Activated T-cell treated with anti-CD3 and anti-CD28 coated beads, Interleukin-2, amount 50 U/mL, for 4 hours (primary cell): ENCODE results near the gene AGPAT3. TPM values are rescaled to one million over a fixed set of nuclear protein-coding genes. Genes with fewer than 3 reads are reported as not detected.

Experiments
- ATAC-seq, 2 donors: fragments of 200-7000 bp; cut with Tn5 transposase; one replicate each; pipeline ENCODE4 v1.10.0; 2021
- DNase-seq: peaks from one replicate; pipeline ENCODE4 v3.0.0-alpha.2; 2020
- H3K27me3 Mint-ChIP-seq: one replicate; pipeline ENCODE4 v1.8.0; 2021; ENCODE audit warnings: low read depth, mixed read lengths
- H3K36me3 Mint-ChIP-seq: one replicate; pipeline ENCODE4 v1.8.0; 2022; ENCODE audit warnings: mixed read lengths; ENCODE audit not compliant: insufficient read depth
- H3K4me1 Mint-ChIP-seq: one replicate; pipeline ENCODE4 v1.8.0; 2021; ENCODE audit warnings: low read depth, mixed read lengths
- H3K4me3 Mint-ChIP-seq: one replicate; pipeline ENCODE4 v1.8.0; 2021; ENCODE audit warnings: mild to moderate bottlenecking, moderate library complexity, mixed read lengths
- H3K9me3 Mint-ChIP-seq: one replicate; pipeline ENCODE4 v1.8.0; 2021; ENCODE audit warnings: mixed read lengths
- total RNA-seq, 3 donors: library from RNA; stranded (reverse); gene quantifications; one replicate each; pipeline ENCODE4 v1.2.1, GENCODE V29; 2021

The AGPAT3 gene
- total RNA-seq, 3 donors from 2014 or later: 97.4 to 122 (median 117) TPM

DNA sequence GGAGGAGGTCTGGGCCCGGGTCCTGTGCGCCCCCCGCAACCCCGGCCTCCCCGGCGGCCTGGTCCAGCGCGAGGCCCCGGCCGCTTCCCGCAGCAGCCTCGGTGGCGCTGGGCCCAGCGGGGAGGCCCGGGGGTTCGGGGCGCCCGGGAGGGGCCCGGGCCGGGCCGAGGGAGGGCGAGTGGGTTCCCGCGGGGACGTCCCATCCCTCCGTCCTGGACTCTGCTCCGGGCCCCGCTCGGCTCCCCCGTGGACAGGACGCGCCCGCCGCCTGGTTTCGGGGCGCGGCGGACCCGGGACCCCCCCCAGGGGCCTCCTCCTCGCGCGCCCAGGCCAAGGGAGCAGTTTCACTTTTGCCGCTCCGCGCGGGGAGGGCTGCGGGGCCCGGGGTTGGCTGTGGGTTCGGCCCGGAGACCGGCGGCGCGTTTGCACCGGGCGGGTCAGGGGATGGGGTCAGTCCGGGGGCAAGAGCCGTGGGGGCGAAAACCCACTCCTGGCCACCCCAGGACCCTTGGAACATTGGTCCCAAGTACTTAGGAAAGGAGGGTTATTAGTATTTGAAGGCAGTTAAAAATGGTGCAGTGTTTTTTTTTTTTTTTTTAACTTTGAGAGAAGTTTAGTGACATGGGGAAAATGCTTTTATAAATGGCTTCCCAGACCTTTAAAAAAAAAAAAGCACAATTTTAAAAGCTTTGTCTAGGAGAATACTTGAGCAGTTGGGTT, 677 bp downstream of the AGPAT3 start:
- Mint-ChIP-seq H3K4me3 (peak overlapping the region; percentile 85), H3K9me3 (no peaks in the 10 kb centered on the region), H3K4me1 (peaks cover 35% of the 10 kb centered on the region), H3K36me3 (peaks cover 18% of the 10 kb centered on the region), H3K27me3 (no peaks in the 10 kb centered on the region)
- ATAC-seq: peak; percentile 16 to 29
- DNase-seq: peak; percentile 45

DNA sequence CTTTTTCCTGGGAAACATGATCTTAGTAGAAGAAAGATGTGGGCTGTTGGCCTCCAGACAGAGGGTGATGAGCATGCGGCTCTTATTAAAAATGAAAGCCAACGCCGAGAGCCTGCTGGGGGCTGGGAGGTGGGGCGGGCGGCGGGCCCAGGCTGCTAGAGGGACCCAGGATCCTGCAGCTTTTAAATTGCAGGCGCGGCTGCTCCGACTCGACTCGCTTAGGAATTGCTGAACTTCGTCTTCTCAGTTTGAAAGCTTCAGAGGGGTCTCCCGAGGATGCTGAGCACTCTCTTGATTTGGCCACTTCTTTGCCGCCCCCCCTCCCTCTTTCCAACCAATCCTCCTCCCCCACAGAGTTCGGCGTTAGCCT, 1.2 kb downstream of the AGPAT3 start:
- peak; percentile 19 for DNase-seq
- peaks cover 40% of the 10 kb centered on the region for H3K4me1 Mint-ChIP-seq

GRCh38 chr21:43866659-43867331, 1.8 kb downstream of the AGPAT3 start:
- Mint-ChIP-seq H3K4me3 (peak overlapping the region; percentile 85), H3K36me3 (peaks cover 21% of the 10 kb centered on the region), H3K9me3 (no peaks in the 10 kb centered on the region), H3K4me1 (peaks cover 42% of the 10 kb centered on the region), H3K27me3 (no peaks in the 10 kb centered on the region)
- DNase-seq: peak; percentile 47
- peak; percentile 65 to 73 for ATAC-seq

More for the DNA sequence above, 1.2 kb downstream of the AGPAT3 start:
- H3K4me3 Mint-ChIP-seq: peak overlapping the region; percentile 85
- peaks cover 21% of the 10 kb centered on the region for H3K36me3 Mint-ChIP-seq
- ATAC-seq: peak; percentile 55 to 67
- no peaks in the 10 kb centered on the region for H3K27me3 Mint-ChIP-seq
- no peaks in the 10 kb centered on the region for H3K9me3 Mint-ChIP-seq

DNA sequence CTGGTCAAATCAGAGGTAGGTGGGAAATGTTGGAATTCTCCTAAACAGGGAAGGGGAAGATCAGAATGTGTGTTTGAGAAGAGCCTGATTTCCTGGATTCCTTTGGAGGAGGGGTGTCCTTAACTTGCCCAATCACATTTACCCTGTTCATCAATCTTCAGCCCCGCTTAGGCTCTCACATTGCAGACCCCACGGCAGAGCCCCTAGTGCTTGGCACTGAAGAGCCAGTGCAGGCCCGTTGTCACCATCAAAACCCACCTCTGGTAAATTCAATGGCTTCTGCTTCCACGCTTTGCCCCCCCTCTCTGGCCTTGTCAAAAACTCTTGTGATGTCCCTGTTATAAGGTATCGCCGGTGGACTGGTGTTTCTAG, 2.3 kb downstream of the AGPAT3 start:
- peak overlapping the region; percentile 85 for H3K4me3 Mint-ChIP-seq
- peaks cover 45% of the 10 kb centered on the region for H3K4me1 Mint-ChIP-seq
- peaks cover 21% of the 10 kb centered on the region for H3K36me3 Mint-ChIP-seq
- no peak for DNase-seq
- no peaks in the 10 kb centered on the region for H3K27me3 Mint-ChIP-seq
- no peaks in the 10 kb centered on the region for H3K9me3 Mint-ChIP-seq
- ATAC-seq: no peak

- Mint-ChIP-seq H3K36me3 (peaks cover 28% of the 10 kb centered on the region), H3K27me3 (no peaks in the 10 kb centered on the region), H3K4me3 (peak overlapping the region; percentile 85), H3K9me3 (no peaks in the 10 kb centered on the region), H3K4me1 (peaks cover 51% of the 10 kb centered on the region)
- DNase-seq (no peak), ATAC-seq (no peak)
Observed at GRCh38 chr21:43867948-43868347, 2.9 kb downstream of the AGPAT3 start.

- ATAC-seq (no peak), DNase-seq (no peak)
- peaks cover 56% of the 10 kb centered on the region for H3K4me1 Mint-ChIP-seq
- H3K36me3 Mint-ChIP-seq: peaks cover 30% of the 10 kb centered on the region
- no peaks in the 10 kb centered on the region for H3K9me3 Mint-ChIP-seq
- H3K4me3 Mint-ChIP-seq: peak overlapping the region; percentile 21
- no peaks in the 10 kb centered on the region for H3K27me3 Mint-ChIP-seq
Observed at GRCh38 chr21:43868461-43868860, 3.4 kb downstream of the AGPAT3 start.

DNA sequence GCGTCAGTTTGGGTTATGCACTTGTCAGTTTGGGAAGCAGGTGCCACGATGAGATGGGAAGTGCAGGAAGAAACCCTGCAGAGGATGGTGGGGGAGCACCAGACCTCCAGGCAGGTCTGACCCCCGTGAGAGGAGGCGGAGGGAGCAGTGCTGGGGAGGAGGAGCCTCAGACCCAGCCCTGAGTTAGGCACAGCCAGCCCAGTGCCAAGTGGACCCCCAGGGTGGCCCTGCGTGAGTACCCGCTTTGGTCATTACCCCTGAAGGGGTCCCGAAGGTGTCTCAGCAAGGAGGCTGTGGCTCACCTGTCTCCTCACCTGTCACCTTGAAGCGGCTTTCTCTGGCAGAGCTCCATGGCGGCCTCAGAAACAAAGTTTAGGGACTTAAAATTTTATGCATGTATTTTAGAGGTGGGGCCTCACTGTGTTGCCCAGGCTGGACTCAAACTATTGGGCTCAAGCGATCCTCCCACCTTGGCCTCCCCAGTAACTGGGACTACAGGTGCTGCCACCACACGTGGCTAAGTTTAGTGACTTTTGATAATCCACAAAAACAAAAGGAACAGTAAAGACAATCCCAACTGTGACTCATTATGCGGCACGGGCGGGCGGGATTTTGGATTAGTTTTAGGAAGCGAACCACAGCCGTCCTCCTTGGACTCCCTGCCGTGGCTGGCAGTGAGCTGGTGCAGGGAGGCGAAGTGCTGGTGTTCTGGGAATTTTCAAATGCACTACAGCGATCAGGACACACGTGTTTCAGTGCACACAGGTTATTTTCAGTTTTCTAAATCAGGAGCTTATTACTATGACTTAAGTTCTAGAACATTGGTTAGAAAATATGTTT, 4.7 kb downstream of the AGPAT3 start:
- Mint-ChIP-seq H3K4me1 (peaks cover 66% of the 10 kb centered on the region), H3K36me3 (peaks cover 35% of the 10 kb centered on the region), H3K27me3 (no peaks in the 10 kb centered on the region), H3K9me3 (no peaks in the 10 kb centered on the region), H3K4me3 (no peak overlapping the region)
- DNase-seq: no peak
- ATAC-seq: no peak

DNA sequence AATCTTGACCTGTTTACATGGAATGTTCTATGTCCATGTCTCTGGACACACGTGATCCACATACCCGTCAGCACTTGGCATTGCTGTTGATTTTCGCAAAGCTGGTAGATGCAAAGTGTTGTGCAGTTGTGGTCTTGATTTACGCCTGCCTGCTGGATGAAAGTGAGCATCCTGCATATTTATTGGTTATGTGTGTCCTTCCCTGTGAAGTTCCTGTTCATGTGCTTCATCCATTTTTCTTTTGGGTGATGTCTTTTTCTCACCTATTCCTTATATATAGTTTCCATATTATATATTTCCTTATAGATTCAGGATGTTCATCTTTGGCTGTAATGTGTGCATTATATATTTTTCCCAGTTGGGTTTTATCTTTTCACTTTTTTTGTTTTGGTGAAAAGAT, 6.5 kb downstream of the AGPAT3 start:
- Mint-ChIP-seq H3K27me3 (no peaks in the 10 kb centered on the region), H3K36me3 (peaks cover 43% of the 10 kb centered on the region), H3K4me3 (no peak overlapping the region), H3K4me1 (peaks cover 67% of the 10 kb centered on the region), H3K9me3 (no peaks in the 10 kb centered on the region)
- DNase-seq (no peak), ATAC-seq (no peak)

GRCh38 chr21:43872531-43873197, 7.6 kb downstream of the AGPAT3 start:
- Mint-ChIP-seq H3K27me3 (no peaks in the 10 kb centered on the region), H3K36me3 (peaks cover 41% of the 10 kb centered on the region), H3K4me3 (no peak overlapping the region), H3K9me3 (no peaks in the 10 kb centered on the region), H3K4me1 (peaks cover 55% of the 10 kb centered on the region)
- ATAC-seq (no peak), DNase-seq (no peak)

GRCh38 chr21:43873673-43874072, 8.7 kb downstream of the AGPAT3 start:
- H3K9me3 Mint-ChIP-seq: no peaks in the 10 kb centered on the region
- H3K4me3 Mint-ChIP-seq: no peak overlapping the region
- H3K36me3 Mint-ChIP-seq: peaks cover 39% of the 10 kb centered on the region
- no peaks in the 10 kb centered on the region for H3K27me3 Mint-ChIP-seq
- H3K4me1 Mint-ChIP-seq: peaks cover 50% of the 10 kb centered on the region
- DNase-seq (no peak), ATAC-seq (peak; percentile 73 to 81)

GRCh38 chr21:43874085-43874805, 9.2 kb downstream of the AGPAT3 start:
- no peak for DNase-seq
- H3K27me3 Mint-ChIP-seq: no peaks in the 10 kb centered on the region
- peaks cover 33% of the 10 kb centered on the region for H3K36me3 Mint-ChIP-seq
- H3K9me3 Mint-ChIP-seq: no peaks in the 10 kb centered on the region
- no peak for ATAC-seq
- H3K4me1 Mint-ChIP-seq: peaks cover 45% of the 10 kb centered on the region
- no peak overlapping the region for H3K4me3 Mint-ChIP-seq

- Mint-ChIP-seq H3K4me3 (no peak overlapping the region), H3K27me3 (no peaks in the 10 kb centered on the region), H3K4me1 (peaks cover 59% of the 10 kb centered on the region), H3K36me3 (peaks cover 36% of the 10 kb centered on the region), H3K9me3 (no peaks in the 10 kb centered on the region)
- DNase-seq (no peak), ATAC-seq (no peak)
Observed at GRCh38 chr21:43876605-43877004, 11.6 kb downstream of the AGPAT3 start.

GRCh38 chr21:43877936-43878575, 13.0 kb downstream of the AGPAT3 start:
- Mint-ChIP-seq H3K4me3 (no peak overlapping the region), H3K27me3 (no peaks in the 10 kb centered on the region), H3K4me1 (peaks cover 60% of the 10 kb centered on the region), H3K36me3 (peaks cover 30% of the 10 kb centered on the region), H3K9me3 (no peaks in the 10 kb centered on the region)
- no peak for DNase-seq
- no peak for ATAC-seq
